HG03135 (cell line): Measurements from ENCODE around the gene FOXN1.
A peak's percentile ranks its signal among the peaks of the same experiment; 100 is the strongest.

ENCODE experiments used
- ATAC-seq: cut with Tn5 transposase; IDR thresholded peaks from one replicate; pipeline ENCODE4 v1.9.1; 2021; ENCODE audit warnings: mild to moderate bottlenecking, moderate library complexity; ENCODE audit not compliant: unreplicated experiment

Gene FOXN1

DNA sequence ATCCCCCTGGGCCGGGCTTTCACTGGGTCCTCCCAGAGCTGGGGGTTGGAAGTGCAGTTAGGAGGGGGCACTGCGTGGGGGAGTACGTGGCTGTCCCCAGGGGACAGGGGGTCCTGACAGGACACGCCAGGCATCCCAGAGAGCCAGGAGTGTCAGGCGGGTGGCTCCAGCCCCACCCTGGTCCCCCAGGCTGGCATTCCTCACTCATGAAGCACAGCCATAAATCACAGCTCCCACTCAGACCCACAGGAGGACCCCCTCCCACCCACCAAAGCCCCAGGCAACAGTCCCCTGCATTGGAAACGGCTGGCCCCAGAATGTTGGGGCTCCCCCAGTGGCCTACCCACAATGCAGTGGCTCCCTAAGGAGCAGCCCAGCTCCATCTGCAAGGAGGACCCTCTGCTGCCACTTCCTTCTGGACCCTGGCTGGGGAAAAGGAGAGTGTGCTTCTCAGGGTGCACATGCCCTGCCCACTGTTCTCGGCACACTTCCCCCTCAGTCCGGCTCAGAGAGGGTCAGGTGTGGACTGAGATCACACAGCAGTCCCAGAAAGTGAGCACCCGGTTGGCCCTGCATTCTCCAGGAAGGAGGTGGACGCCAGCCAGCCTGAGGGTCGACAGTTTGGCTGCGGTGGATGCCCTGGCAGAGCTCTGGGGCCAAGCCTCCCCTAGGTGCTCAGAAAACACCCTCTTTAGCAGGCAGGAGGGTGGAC is 7.3 kb upstream of the FOXN1 start:
- ATAC-seq, result no peak

DNA sequence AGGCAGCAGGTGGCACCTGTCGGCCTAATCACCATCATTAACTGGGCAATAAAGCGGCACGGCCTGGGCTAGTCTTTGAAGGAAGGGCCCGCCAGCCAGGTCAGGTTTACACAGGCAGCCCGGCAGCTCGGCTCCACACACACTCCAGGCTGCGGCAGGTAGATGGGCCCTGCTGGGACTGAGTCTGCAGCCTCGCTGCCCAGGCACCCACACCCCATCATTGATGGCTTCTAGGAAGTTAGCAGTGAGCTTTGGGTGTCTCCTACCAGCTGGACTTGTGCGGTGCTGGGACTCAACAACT is 6.8 kb upstream of the FOXN1 start:
- ATAC-seq, result no peak

DNA sequence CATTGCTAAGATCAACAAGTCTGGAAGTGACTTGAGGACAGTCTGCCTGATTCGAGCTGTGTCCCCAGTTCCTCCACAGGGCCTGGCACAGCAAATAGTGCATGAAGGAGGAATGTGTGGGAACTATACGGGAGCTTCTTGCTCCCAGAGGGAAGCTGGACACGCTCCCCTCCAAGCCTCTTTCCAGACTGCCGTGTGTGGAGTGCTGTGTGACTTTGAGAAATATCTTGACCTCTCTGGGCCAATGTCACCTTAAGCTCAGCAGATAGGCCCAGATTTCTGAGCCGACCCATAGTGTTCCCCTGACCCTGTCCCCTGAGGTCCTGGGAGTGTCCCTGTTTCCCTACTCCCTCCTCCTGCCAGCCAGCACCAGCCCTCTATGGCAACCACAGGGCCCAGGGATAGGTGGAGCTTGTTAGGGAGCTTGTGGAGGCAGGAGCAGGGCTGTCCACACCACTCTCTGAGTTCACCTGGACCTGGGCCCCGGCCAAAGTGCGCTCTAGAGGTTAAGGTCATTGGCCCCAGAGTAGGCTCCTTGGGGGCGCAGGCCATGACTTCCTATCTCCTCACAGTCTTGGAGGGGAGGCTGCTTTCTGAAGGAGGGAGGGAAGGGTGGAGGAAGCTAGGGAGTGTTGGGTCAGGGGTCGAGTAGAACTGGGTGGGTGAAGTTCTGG is 6.3 kb upstream of the FOXN1 start:
- ATAC-seq, result no peak

- ATAC-seq, result peak; percentile 58
Measured at GRCh38 chr17:28500712-28501379, 5.3 kb upstream of the FOXN1 start.

DNA sequence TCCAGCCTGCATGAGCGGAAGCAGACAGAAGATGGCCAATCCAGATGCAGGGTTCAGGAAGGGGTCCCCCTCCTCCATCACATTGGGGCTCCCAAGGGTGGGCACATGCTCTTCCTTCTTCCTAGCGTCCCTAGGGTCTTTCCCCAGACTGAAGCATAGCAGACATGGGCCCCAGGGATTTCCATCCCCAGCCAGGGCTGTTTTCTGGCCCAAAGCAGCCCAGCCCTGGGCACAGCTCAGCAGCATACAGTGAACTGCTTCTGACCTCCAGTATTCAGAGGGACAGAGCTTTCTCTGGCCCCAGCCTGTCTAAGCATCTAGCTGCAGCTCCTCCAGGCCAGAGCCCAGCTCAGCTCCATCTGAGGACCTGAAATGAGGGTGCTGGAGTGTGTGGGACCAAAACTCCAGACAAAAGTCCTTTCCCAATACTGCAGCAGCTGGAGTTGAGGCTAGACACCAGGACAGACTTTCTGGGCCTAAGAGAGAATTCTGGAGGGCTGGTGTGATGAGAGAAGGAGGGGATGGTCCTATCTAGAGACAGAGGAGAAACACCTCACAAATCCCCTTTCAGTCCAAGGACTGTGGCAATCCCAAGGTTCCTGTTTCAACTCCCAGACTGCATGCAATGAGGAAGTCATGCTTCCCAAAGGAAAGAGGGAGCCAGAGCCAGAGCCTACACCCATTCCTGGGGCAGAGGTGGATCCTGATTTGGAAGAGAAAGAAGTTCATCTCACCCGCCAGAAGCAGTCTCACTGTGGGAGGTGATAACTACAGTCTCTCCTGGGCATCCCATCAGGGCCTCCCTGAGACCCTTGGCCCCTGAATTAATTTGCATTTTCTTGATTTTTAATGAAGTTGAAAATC is 4.5 kb upstream of the FOXN1 start:
- ATAC-seq, result no peak

GRCh38 chr17:28503420-28503819 is 2.7 kb upstream of the FOXN1 start:
- ATAC-seq, result no peak

DNA sequence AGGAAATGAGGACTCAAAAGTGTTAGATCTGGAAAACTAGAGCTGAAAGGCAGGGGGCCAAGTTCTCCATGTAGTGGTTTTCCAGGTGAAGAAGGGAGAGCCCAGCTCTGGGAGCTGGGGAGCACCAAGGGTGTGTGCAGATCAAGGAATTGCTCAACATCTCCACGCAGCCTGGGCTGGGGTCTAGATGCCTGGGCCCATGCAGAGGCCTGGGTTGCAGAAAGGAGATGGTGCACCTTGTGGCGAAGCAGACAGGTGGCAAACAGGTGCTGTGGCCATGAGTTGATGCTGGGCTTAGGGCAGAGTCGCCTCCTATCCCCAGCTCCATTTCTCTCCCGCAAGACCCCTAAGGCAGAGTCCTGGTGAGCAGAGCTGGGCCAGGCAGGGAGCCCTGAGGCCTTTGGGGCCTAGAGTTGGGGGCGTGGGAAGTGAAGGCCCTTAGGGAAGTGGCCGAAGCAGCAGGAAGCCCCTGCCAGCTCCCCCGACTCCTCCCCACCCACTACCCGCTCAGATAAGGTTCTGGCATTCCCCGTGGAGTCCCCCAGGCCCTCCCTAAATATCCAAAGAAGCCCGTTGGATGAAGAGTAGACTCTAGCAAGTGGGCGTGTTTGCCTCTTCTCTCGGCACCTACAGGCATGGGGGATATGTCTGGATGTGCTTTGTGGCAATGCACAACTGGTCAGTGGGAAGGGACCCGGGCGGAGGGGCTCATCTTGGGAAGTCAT is 777 bp downstream of the FOXN1 start:
- ATAC-seq, result no peak

- no peak for ATAC-seq
Measured at GRCh38 chr17:28507567-28508203, 1.5 kb downstream of the FOXN1 start.

- no peak for ATAC-seq
Measured at GRCh38 chr17:28508211-28508724, 2.1 kb downstream of the FOXN1 start.

- no peak for ATAC-seq
Measured at GRCh38 chr17:28509789-28510188, 3.6 kb downstream of the FOXN1 start.

GRCh38 chr17:28511858-28512461 is 5.8 kb downstream of the FOXN1 start:
- no peak for ATAC-seq

DNA sequence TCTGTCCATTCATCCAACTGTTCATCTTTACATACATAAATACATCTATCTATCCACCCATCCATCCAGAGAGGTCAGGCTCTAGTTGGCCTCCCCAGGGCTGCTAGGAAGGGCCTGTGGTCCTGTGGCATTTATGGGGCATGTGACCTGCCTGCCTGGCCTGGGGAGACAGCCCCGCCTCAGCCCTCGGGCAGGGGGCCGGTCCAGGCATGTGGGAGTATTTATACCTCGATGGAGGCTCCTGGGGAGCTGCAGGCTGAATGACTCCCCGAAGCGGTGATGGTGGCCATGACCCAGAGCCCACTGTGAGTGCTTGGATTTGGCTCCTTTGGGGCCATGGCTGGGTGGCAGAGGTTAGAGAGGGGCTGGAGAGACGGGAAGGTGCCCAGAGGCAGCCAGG is 7.3 kb downstream of the FOXN1 start:
- ATAC-seq, result no peak

- no peak for ATAC-seq
Measured at GRCh38 chr17:28514561-28515002, 8.4 kb downstream of the FOXN1 start.

GRCh38 chr17:28515518-28515917 is 9.4 kb downstream of the FOXN1 start:
- no peak for ATAC-seq

- no peak for ATAC-seq
Measured at GRCh38 chr17:28518132-28518531, 12.0 kb downstream of the FOXN1 start.

DNA sequence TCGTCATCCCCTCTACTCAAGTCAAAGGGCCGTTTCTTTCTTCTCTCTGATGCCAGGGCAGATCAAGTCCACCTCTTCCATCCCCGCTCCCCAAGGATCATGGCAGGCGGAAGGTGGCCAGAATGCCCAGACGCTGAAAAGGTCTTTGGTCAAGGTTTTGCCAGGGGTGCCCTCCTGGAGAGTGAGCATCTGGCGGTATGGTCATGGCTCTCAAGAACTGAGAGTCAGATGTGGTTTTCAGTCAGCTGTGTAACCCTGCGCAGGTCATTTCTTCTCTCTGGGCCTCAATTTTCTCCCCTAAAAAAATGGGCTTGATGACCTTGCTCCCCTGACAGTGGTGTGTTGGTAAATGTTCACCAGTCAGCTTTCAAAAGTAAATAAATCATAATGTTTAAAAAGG is 12.4 kb downstream of the FOXN1 start:
- no peak for ATAC-seq

DNA sequence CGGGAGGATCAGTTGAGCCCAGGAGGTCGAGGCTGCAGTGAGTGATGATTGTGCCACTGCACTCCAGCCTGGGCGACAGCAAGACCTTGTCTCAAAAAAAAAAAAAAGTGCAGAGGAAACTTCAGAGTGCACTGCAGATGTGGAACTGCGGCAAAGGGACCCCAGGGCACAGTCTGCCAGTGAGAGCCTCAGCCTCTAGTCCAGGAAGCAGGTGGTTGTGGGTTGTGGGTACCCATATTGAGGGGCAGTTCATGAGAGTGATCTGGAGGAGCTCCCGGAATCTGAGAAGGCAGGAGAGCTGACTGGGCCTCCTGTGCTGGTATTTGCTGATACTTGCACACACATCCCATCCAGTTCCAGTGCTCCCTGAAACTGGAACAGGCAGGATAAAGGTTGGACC is 13.1 kb downstream of the FOXN1 start:
- ATAC-seq, result no peak

DNA sequence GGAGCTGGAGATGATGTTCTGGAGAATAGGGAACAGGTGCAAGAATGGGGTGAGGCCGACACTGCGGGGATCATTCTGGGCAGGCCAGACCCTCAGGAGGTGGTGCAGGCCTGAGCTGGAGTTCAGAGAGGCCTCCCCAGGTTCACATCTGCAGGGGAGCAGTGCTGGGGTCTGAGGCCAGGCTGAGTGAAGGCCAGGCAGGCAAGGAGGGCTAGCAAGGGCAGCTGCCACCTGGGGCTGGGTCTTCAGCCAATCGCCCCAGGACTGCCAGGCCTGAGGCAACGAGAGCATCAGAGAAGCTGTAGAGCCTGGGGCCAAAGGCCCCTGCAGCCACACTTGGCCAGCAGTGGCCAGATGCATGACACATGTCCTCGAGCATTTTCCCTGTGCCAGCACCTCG is 14.5 kb downstream of the FOXN1 start:
- ATAC-seq, result no peak

GRCh38 chr17:28521311-28522085 is 15.3 kb downstream of the FOXN1 start:
- no peak for ATAC-seq
